ENCODE data around the gene UTY. TPM values are rescaled to one million over a fixed set of nuclear protein-coding genes. Genes with fewer than 3 reads are reported as not detected.

UTY gene
- total and polyA plus RNA-seq, 9 of the 15 experiments (the other 6 are each of a cell fraction or from before 2014, with no cell fraction given): 0.09 TPM; not detected in 8

GRCh38 chrY:13479121-13479711 lies 617 bp downstream of the UTY start:
- no peaks in the 10 kb centered on the region for H4K20me1 ChIP-seq (replicated peaks; ENCODE audit: control insufficient read depth, insufficient read depth, low read length)
- BruUV-seq (replicated peaks): no TSS peak
- in situ Hi-C loops (cut with MboI): no loop called here
- H3K79me2 ChIP-seq (ENCODE audit: control insufficient read depth, insufficient read depth, low read length): no peaks in the 10 kb centered on the region
- no peak overlapping the region for H3K27ac ChIP-seq (ENCODE audit: extremely low read depth, low read depth, low read length)
- no peak for ATAC-seq
- H3K27me3 ChIP-seq (ENCODE audit: control insufficient read depth in 2 of 2, insufficient read depth in 2 of 2, low read length in 2 of 2): no peaks in the 10 kb centered on the region
- FAIRE-seq: no peak
- intact Hi-C loops (cut with micrococcal nuclease): no loop called here
- WGBS (ENCODE audit: insufficient coverage, low coverage, missing lambda C conversion rate): no CpG with 5 or more reads among the region's 34 CpGs
- ChIA-PET POLR2A (no interaction called here), CTCF (ENCODE audit: low intra/inter-chr PET ratio) (no interaction called here)
- DNase-seq (ENCODE audit: extremely low read depth in 1 of 4, low spot score in 3 of 4): no peak
- no peaks in the 10 kb centered on the region for H3K9me3 ChIP-seq (replicated peaks; ENCODE audit: control insufficient read depth, insufficient read depth, low read depth, low read length)
- H3K9ac ChIP-seq (ENCODE audit: insufficient read depth in 1 of 2, low read depth in 2 of 2, low read length in 2 of 2): no peak overlapping the region
- no peak overlapping the region for H3K4me3 ChIP-seq
- no peaks in the 10 kb centered on the region for H3K36me3 ChIP-seq (ENCODE audit: control insufficient read depth, insufficient read depth, low read length)
- TF ChIP-seq DPF2 (IDR thresholded peaks at IDR 0.05) (no peak), NCOA4 (IDR thresholded peaks at IDR 0.05; ENCODE audit: partially characterized antibody) (no peak), MIER1 (IDR thresholded peaks at IDR 0.05; ENCODE audit: low read depth) (no peak), ZNF699 (CRISPR knock-in tag; IDR thresholded peaks at IDR 0.05; ENCODE audit: insufficient replicate concordance) (no peak), FIP1L1 (IDR thresholded peaks at IDR 0.05; ENCODE audit: low read depth, low read length, poor library complexity, severe bottlenecking) (no peak), MTA2 (IDR thresholded peaks at IDR 0.05; ENCODE audit: low read depth) (no peak), SMARCE1 (IDR thresholded peaks at IDR 0.05) (no peak), ZNF146 (CRISPR knock-in tag; IDR thresholded peaks at IDR 0.05; ENCODE audit: unreplicated experiment) (no peak), HDAC8 (tag; IDR thresholded peaks at IDR 0.05) (no peak), TFAP4 (CRISPR knock-in tag; IDR thresholded peaks at IDR 0.05; ENCODE audit: borderline replicate concordance) (no peak), NFE2 (IDR thresholded peaks at IDR 0.05; ENCODE audit: low read depth) (no peak)
- TF ChIP-seq, protein P1, sequence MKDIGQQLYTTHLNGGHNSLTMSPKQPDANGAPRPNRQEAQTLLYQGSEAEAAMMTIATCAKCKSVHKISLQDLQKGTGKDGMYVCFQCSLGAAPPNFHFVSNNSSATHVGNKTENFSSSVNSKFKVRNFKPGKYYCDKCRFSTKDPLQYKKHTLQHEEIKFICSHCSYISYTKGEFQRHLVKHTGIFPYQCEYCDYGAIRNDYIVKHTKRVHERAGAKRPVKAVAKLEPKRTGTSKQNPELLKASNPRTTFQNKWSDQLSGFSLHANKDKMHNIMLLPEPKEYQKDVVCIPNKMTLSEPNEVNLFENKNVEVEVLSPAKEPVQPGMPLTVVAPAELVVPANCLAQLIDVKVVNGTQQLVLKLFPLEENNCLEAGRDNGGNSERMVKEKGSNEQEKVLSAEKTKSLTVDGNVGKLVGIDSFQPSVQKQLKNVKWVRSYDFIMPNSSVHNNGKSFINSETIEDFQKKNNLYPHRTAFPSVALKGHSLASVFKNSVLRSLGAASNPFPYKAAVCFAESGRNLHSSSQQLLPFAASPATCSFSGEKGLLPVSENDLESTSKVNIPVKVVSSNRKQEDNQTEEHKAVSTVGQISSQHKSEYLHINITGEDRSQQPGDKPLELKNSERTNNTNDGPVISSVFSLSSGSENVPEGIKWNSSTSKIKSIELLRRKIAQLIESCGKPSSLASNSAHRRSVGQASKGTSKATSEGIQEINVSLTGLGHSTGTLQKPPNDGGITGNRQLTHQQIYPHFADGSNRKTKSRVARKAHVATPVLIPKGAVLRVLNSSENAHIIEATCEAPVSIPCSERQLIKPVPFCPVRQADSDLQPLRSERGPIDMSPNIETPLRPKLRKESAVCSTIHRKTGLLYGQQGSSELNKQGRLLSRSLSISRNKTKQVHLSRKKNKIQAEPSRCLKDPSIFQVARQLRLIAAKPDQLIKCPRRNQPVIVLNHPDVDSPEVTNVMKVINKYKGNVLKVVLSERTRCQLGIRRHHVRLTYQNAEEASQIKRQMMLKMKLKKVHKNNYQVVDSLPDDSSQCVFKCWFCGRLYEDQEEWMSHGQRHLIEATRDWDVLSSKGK (CRISPR knock-in tag; IDR thresholded peaks at IDR 0.05): no peak
- TF ChIP-seq, protein P2, sequence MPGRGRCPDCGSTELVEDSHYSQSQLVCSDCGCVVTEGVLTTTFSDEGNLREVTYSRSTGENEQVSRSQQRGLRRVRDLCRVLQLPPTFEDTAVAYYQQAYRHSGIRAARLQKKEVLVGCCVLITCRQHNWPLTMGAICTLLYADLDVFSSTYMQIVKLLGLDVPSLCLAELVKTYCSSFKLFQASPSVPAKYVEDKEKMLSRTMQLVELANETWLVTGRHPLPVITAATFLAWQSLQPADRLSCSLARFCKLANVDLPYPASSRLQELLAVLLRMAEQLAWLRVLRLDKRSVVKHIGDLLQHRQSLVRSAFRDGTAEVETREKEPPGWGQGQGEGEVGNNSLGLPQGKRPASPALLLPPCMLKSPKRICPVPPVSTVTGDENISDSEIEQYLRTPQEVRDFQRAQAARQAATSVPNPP (IDR thresholded peaks at IDR 0.05; ENCODE audit: borderline replicate concordance, insufficient read depth, insufficient read length): no peak
- H3K4me2 ChIP-seq (ENCODE audit: insufficient read depth, low read length): no peak overlapping the region
- H3K9me1 ChIP-seq (ENCODE audit: control insufficient read depth, insufficient read depth, low read length): no peaks in the 10 kb centered on the region
- H3K4me1 ChIP-seq (replicated peaks in 1 of 2; ENCODE audit: control insufficient read depth in 2 of 2, insufficient read depth in 2 of 2, low read length in 2 of 2): no peaks in the 10 kb centered on the region
- no peak overlapping the region for H2AFZ ChIP-seq (ENCODE audit: low read depth, low read length)
